AG04450 (cell line): ENCODE data around the gene PLSCR3. TPM values are rescaled to one million over a fixed set of nuclear protein-coding genes. Genes with fewer than 3 reads are reported as not detected.

Experiments used
- CTCF ChIA-PET: fragments of 300-600, 350-600 bp; formaldehyde crosslinking; extraction: SDS; loops from one replicate; lab custom pipeline; 2022; ENCODE audit warnings: antibody characterized with exemption, inconsistent platforms; lab: Charles Lee
- POLR2A ChIA-PET: fragments of 350-600 bp; formaldehyde crosslinking; extraction: SDS; loops from one replicate; lab custom pipeline; 2021; ENCODE audit warnings: antibody characterized with exemption, inconsistent platforms; lab: Yijun Ruan, JAX
- DNase-seq: peaks from one replicate; pipeline ENCODE4 v3.0.0-alpha.2; 2011; ENCODE audit warnings: low read depth, low spot score
- H3K27ac ChIP-seq: one replicate; pipeline ENCODE4 v1.5.1; 2012; ENCODE audit warnings: low read depth, low read length, control low read depth
- H3K27me3 ChIP-seq: one replicate; pipeline ENCODE4 v1.6.0; 2012; ENCODE audit warnings: low read length; ENCODE audit not compliant: control insufficient read depth, insufficient read depth
- H3K4me3 ChIP-seq: 2 replicates; pipeline ENCODE4 v1.5.1; 2011; ENCODE audit warnings: mild to moderate bottlenecking, low read depth, low read length, control low read depth
- H3K9me3 ChIP-seq: 2 replicates; pipeline ENCODE4 v1.5.1; 2012; ENCODE audit warnings: low read length; ENCODE audit not compliant: control insufficient read depth, insufficient read depth
- CTCF ChIP-seq: IDR thresholded peaks from 2 replicates; pipeline ENCODE4 v1.5.1; 2011; ENCODE audit warnings: low read depth, low read length, control low read depth, inconsistent platforms
- polyA plus RNA-seq: library from polyadenylated mRNA; depleted of rRNA; stranded (reverse); fragments of >200 nt; gene quantifications from 2 replicates; pipeline ENCODE4 v1.2.3, GENCODE V29; 2011

The PLSCR3 gene
- polyA plus RNA-seq, 1 experiment = 35.2 TPM

DNA sequence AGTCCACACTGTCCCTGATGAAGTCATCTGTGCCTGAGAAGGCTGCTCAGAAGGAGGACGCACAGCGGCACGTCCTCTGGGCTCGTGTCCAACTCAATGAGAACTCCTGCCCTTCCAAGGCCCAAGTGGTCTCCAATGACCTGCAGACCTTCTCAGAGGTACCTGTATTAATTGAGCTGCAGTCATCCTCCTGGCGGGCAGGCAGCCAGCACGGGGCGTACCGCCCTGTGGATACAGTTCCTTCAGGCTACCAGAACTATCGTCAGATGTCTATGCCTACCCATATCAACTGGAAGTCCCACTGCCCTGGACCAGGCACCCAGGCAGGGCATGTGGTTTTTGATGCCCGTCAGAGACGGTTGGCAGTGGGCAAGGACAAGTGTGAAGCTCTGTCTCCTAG, 38.0 kb upstream of the PLSCR3 start:
- CTCF ChIA-PET = interaction anchor here (0.6 kb wide), 1 partner anchor 40 kb away, joined by 3 read pairs; no protein-coding TSS in a partner anchor
- no peak for DNase-seq
- POLR2A ChIA-PET = no interaction called here
- no peak for TF ChIP-seq CTCF
- Histone ChIP-seq H3K27ac (no peak overlapping the region), H3K9me3 (peaks cover 6% of the 10 kb centered on the region; the same call in 1 of the 2 replicates), H3K27me3 (peaks cover 6% of the 10 kb centered on the region), H3K4me3 (no peak overlapping the region)

DNA sequence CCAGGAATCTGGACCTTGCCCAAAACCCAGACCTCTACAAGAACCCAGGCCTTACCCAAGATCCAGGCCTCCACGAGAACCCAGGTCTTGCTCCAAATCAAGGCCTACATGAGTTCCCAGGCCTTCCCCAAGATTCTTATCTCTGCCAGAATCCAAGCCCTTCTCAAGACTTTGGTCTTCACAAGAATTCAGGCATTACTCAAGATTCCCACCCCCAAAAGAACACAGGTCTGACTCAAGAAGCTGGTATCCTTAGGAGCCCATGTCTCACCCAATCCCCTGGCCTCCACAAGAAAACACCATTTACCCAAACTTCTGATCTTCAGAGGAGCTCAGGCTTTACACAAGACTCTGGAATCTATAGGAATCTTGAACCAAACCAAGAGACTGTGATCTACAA, 36.9 kb upstream of the PLSCR3 start:
- no peak for DNase-seq
- peaks cover 4% of the 10 kb centered on the region for H3K27me3 ChIP-seq
- ChIA-PET CTCF (no interaction called here), POLR2A (no interaction called here)
- H3K4me3 ChIP-seq = no peak overlapping the region
- no peak for TF ChIP-seq CTCF
- H3K27ac ChIP-seq = no peak overlapping the region
- peaks cover 6% of the 10 kb centered on the region; the same call in 1 of the 2 replicates for H3K9me3 ChIP-seq

DNA sequence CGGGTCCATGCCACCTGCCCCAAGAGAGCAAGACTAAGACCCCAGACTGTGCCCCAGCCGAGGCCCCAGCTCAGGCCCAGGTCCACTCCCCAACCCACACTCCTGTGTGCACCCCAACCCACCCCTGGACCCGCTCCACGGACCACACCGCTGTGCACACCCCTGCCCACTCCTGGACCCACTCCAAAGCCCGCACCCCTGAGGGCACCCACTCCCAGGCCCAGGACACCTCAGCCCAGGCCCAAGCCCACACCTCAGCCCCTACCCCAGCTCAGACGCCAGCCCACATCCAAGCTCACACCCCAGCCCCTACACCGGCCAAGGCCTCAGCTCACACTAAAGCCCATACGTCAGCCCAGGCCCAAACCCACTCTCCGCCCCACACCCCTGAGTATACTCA, 35.4 kb upstream of the PLSCR3 start:
- Histone ChIP-seq H3K27me3 (peaks cover 3% of the 10 kb centered on the region), H3K9me3 (no peaks in the 10 kb centered on the region; the same call in 1 of the 2 replicates), H3K4me3 (no peak overlapping the region), H3K27ac (no peak overlapping the region)
- CTCF ChIA-PET = no interaction called here
- no peak for TF ChIP-seq CTCF
- no peak for DNase-seq
- POLR2A ChIA-PET = no interaction called here

DNA sequence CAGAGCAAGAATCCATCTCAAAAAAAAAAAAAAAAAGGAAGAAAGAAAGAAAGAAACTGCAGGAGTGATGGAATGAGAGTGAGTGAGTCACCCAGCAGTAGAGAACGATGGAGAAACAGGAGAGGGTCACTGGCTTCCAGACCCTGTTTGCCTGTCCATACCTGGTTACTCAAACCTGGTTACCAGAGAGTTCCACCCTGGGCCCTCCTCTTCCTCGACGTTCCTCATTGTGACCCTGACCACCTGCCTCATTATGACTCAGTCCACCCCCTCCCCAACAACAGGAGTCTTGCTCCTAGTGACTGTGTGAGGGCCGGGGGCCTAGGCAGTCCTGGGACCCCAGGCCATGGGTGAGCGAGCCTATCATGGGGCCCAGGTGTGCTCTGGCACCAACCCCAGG, 34.2 kb upstream of the PLSCR3 start, which contains the start of gene SPEM3:
Gene SPEM3, plus strand, starts transcription at position 301 of the 400 bp plus-strand sequence. Its CDS starts 46 bp downstream, at position 347.
- no peak for TF ChIP-seq CTCF
- H3K27ac ChIP-seq = no peak within 1 kb of the TSS
- peaks cover 3% of the 10 kb centered on the region for H3K27me3 ChIP-seq
- H3K9me3 ChIP-seq = no peaks in the 10 kb centered on the region; the same call in 1 of the 2 replicates
- ChIA-PET CTCF (no interaction called here), POLR2A (no interaction called here)
- H3K4me3 ChIP-seq = no peak within 1 kb of the TSS
- no peak for DNase-seq

- no peak for TF ChIP-seq CTCF
- peaks cover 3% of the 10 kb centered on the region for H3K27me3 ChIP-seq
- CTCF ChIA-PET = no interaction called here
- no peak overlapping the region for H3K27ac ChIP-seq
- POLR2A ChIA-PET = no interaction called here
- no peak overlapping the region for H3K4me3 ChIP-seq
- DNase-seq = no peak
- H3K9me3 ChIP-seq = no peaks in the 10 kb centered on the region; the same call in 1 of the 2 replicates
Measured at GRCh38 chr17:7427549-7427948, 33.2 kb upstream of the PLSCR3 start.
